Transverse colon (tissue), 4 donors: ENCODE data around the gene MYH7. TPM values are rescaled to one million over a fixed set of nuclear protein-coding genes. Genes with fewer than 3 reads are reported as not detected.
"Not testable (repeated sequence)": the region's sequence is repeated elsewhere in the genome, so short reads cannot be mapped to it uniquely, and the experiment has no call there.

Experiments used
- DNase-seq: peaks from one replicate; pipeline ENCODE4 v3.0.0-alpha.2; 2019
- H3K27ac ChIP-seq, 4 donors: fragments of 200-600 bp; sonication (generic); 2 replicates each; pipeline ENCODE4 v1.5.1; 2016 to 2018; ENCODE audit warnings: inconsistent platforms in 4 of 4
- H3K27me3 ChIP-seq: fragments of 200-600 bp; sonication (generic); 2 replicates; pipeline ENCODE4 v1.5.1; 2017; ENCODE audit warnings: inconsistent platforms
- H3K36me3 ChIP-seq, 4 donors: fragments of 200-600 bp; sonication (generic); 2 replicates each; pipeline ENCODE4 v1.5.1; 2017 to 2019; ENCODE audit warnings: inconsistent platforms in 4 of 4
- H3K4me1 ChIP-seq, 4 donors: fragments of 200-600 bp; sonication (generic); 2 replicates each; pipeline ENCODE4 v1.5.1; 2017 to 2020; ENCODE audit warnings: inconsistent platforms in 4 of 4
- H3K4me3 ChIP-seq, 4 donors: fragments of 200-600 bp; sonication (generic); 1 replicate in 1 of 4; 2 replicates in 3 of 4; pipeline versions ENCODE4 v1.5.1 to v1.6.1; 2017 to 2019; ENCODE audit warnings: inconsistent platforms in 4 of 4
- H3K9me3 ChIP-seq, 2 donors: fragments of 200-600 bp; sonication (generic); 2 replicates each; pipeline ENCODE4 v1.5.1; 2017 to 2019; ENCODE audit warnings: inconsistent platforms in 2 of 2
- EP300 ChIP-seq: sonication (generic); formaldehyde crosslinking; IDR thresholded peaks from one replicate; pipeline ENCODE4 v1.6.1; 2017; ENCODE audit warnings: antibody characterized with exemption, low read depth
- POLR2A ChIP-seq: fragments of 450-650 bp; IDR thresholded peaks from one replicate; pipeline ENCODE4 v1.6.1; 2016; ENCODE audit warnings: antibody characterized with exemption, mild to moderate bottlenecking, moderate library complexity
- POLR2AphosphoS5 ChIP-seq, 3 donors: sonication (generic); formaldehyde crosslinking; IDR thresholded peaks; one replicate each; pipeline ENCODE4 v1.6.1; 2016; ENCODE audit warnings: antibody characterized with exemption in 3 of 3
- WGBS, 2 donors: methylation state at CpG; one replicate each; pipeline ENCODE4 v1.1.5; 2018; ENCODE audit warnings: low coverage in 1 of 2; 5-methylcytosine and 5-hydroxymethylcytosine counted together
- in situ Hi-C, 4 donors: fragments of 200-750 bp; cut with MboI; loops; one replicate each; pipeline versions ENCODE4 v1.15.0 to v1.15.1; 2017; ENCODE audit warnings: low sequenced_read_pairs in 3 of 4, low pct_ligation_motif_present in 1 of 4, low pct_unique_long_range_greater_than_20kb in 1 of 4
- intact Hi-C: fragments of 100-400 bp; cut with DNase I; formaldehyde crosslinking; loops from one replicate; pipeline ENCODE4 v1.15.1; 2023; ENCODE audit warnings: low total_unique reads
- total RNA-seq, 4 donors: library from RNA; depleted of rRNA; stranded (reverse); fragments of >200 nt; gene quantifications; one replicate each; pipeline ENCODE4 v1.1.0, GENCODE V29; 2016
- TF ChIP-seq, protein P1 (sequence below), 5 experiments: fragments of 200-600 bp in 3 of 5; fragments of 450-650 bp in 2 of 5; sonication (generic) in 3 of 5; IDR thresholded peaks; 1 replicate in 2 of 5; 2 replicates in 3 of 5; pipeline ENCODE4 v1.5.1; 2016 to 2017; ENCODE audit warnings: antibody characterized with exemption in 5 of 5, inconsistent platforms in 3 of 5, mild to moderate bottlenecking in 2 of 5, moderate library complexity in 1 of 5

MYH7 gene
- total RNA-seq, 4 donors from 2014 or later, result 0.64 to 2.9 TPM; not detected in 2

DNA sequence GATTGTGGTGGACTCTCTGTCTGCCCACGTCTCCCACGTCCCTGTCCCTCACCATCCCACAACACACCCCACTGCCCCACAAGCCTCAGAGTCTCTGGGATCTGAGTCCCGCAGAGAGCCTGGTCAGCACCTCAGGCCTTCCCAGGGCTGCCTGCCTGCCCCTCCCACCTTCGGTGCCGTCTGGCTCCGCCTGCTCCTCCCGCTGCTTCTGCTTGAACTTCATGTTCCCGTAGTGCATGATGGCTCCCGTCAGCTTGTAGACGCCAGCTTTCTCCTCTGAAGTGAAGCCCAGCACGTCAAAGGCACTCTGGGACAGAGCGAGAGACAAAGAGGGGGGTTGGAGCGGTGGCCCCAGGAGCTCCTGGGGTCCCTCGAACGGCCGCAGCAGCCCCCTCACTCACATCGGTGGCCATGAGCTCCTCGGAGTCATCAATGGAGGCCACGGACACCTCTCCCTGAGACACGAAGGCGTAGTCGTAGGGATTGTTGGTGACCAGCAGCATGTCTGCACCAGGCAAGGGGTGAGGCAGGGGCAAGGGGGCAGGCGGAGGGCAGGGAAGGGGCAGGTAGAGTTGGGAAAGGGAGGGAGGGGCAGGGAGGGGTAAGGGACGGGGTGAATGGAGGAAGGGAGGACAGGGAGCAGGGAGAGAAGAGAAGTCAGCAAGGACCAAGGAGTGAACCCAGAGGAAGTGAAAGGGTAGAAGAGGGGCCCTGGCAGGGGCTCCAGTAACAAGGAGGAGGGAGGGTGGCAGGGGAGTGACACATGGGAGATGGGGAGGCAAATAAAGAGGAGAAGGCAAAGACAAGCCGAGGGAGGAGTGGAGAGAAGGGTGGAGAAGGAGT, 32.9 kb downstream of the MYH7 start:
- Histone ChIP-seq H3K36me3 (no peaks in the 10 kb centered on the region), H3K27ac (no peak overlapping the region), H3K4me3 (no peak overlapping the region), H3K9me3 (no peaks in the 10 kb centered on the region), H3K4me1 (no peaks in the 10 kb centered on the region), H3K27me3 (peaks cover 4% of the 10 kb centered on the region)
- in situ Hi-C loops (no loop called here), intact Hi-C loops (no loop called here)
- WGBS, 2 donors, result 49 to 59% methylated on average over 4 to 24 of the region's 25 CpGs
- no peak for TF ChIP-seq EP300
- TF ChIP-seq POLR2A, result no peak
- TF ChIP-seq, protein P1, sequence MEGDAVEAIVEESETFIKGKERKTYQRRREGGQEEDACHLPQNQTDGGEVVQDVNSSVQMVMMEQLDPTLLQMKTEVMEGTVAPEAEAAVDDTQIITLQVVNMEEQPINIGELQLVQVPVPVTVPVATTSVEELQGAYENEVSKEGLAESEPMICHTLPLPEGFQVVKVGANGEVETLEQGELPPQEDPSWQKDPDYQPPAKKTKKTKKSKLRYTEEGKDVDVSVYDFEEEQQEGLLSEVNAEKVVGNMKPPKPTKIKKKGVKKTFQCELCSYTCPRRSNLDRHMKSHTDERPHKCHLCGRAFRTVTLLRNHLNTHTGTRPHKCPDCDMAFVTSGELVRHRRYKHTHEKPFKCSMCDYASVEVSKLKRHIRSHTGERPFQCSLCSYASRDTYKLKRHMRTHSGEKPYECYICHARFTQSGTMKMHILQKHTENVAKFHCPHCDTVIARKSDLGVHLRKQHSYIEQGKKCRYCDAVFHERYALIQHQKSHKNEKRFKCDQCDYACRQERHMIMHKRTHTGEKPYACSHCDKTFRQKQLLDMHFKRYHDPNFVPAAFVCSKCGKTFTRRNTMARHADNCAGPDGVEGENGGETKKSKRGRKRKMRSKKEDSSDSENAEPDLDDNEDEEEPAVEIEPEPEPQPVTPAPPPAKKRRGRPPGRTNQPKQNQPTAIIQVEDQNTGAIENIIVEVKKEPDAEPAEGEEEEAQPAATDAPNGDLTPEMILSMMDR (IDR thresholded peaks at IDR 0.05), result no peak
- no peak for TF ChIP-seq POLR2AphosphoS5 (IDR thresholded peaks at IDR 0.05)
- DNase-seq, result no peak

DNA sequence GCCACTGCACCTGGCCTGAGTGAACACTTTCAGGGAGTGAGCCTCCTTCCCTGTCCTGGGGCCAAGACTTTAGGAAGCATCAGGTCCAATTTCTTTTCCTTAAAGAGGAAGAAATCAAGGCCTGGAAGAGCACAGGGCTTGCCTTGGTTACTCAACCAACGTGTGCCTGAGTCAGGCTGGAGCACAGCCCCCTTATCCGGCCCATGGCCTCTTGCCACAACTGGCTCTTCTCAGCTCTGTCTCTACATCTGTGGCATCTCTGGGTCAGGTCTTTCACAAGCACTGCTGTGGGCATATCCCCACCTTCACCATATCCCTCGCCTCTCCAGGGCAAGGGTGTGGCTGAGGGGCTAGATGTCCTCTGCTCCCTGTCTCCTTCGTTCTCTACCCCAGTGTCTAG, 34.2 kb downstream of the MYH7 start:
- peaks cover 4% of the 10 kb centered on the region for H3K27me3 ChIP-seq
- TF ChIP-seq, protein P1 (IDR thresholded peaks at IDR 0.05), result no peak
- TF ChIP-seq EP300, result no peak
- no peak for TF ChIP-seq POLR2A
- TF ChIP-seq POLR2AphosphoS5 (IDR thresholded peaks at IDR 0.05), result no peak
- DNase-seq, result no peak
- H3K27ac ChIP-seq, result no peak overlapping the region
- in situ Hi-C loops, result no loop called here
- H3K4me1 ChIP-seq, result no peaks in the 10 kb centered on the region
- intact Hi-C loops, result no loop called here
- H3K9me3 ChIP-seq, result no peaks in the 10 kb centered on the region
- WGBS, 2 donors, result 58 to 71% methylated on average over 2 to 4 of the region's 4 CpGs
- H3K4me3 ChIP-seq, result no peak overlapping the region
- no peaks in the 10 kb centered on the region for H3K36me3 ChIP-seq

DNA sequence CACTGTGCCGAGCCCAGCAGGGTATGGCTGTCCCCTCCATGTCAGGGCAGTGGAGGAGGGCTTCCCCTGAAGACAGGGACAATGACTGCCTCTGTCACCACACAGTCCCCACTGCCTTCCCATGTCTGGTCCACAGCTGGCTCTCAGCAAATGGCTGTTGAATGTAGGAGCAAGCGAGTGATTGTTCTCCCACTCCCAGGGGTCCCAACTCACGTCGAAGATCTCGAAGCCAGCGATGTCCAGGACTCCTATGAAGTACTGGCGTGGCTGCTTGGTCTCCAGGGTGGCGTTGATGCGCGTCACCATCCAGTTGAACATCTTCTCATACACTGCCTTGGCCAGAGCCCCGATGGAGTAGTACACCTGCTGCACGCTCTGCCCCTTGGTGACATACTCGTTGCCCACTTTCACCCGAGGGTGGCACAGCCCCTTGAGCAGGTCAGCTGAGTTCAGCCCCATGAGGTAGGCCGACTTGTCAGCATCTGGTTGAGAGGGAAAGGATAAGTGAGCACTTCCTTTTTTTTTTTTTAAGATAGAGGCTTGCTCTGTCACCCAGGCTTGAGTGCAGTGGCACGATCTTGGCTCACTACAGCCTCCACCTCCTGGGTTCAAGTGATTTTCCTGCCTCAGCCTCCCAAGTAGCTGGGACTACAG, 34.8 kb downstream of the MYH7 start:
- H3K9me3 ChIP-seq, H3K36me3 ChIP-seq, DNase-seq, H3K4me1 ChIP-seq, H3K27ac ChIP-seq, intact Hi-C loops, H3K4me3 ChIP-seq, in situ Hi-C loops, H3K27me3 ChIP-seq: not testable (repeated sequence)
- WGBS, 2 donors, result 63 to 85% methylated on average over 3 to 12 of the region's 16 CpGs

DNA sequence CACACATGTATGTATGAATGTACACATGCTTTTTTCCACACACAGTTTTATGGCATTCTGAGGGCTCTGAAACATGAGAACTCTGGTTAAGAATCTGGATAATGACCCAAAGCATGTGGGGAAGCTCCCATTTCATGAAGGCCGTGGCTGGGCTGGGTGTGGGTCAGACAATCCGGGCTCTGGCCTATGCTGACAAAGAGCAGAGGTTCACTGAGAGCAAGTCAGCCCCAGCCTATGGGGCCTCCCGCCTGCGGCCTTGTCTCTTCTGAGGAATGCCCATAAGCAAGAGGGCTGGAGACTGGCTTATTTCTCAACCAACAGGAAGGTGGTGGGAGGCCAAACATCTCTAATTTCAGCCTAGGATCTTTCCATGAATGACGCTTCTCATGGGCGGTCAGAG, 35.9 kb downstream of the MYH7 start:
- no peak overlapping the region for H3K4me3 ChIP-seq
- TF ChIP-seq POLR2A (no peak), POLR2AphosphoS5 (IDR thresholded peaks at IDR 0.05) (no peak), EP300 (no peak)
- TF ChIP-seq, protein P1 (IDR thresholded peaks at IDR 0.05), result no peak
- no peaks in the 10 kb centered on the region for H3K9me3 ChIP-seq
- no peak for DNase-seq
- H3K4me1 ChIP-seq, result no peaks in the 10 kb centered on the region
- H3K27ac ChIP-seq, result no peak overlapping the region
- in situ Hi-C loops (loop anchor here in 1 of 4 donors (25.0 kb wide), 1 partner anchor 137 kb away; no protein-coding TSS in a partner anchor), intact Hi-C loops (no loop called here)
- no peaks in the 10 kb centered on the region for H3K36me3 ChIP-seq
- WGBS, 2 donors, result 80% methylated on average over 6 of the region's 6 CpGs; no CpG with 5 or more reads in 1 of the 2 donors
- H3K27me3 ChIP-seq, result peaks cover 4% of the 10 kb centered on the region
